Left cardiac atrium (tissue), 4 donors: ENCODE data around the gene ZSCAN5A. TPM values are rescaled to one million over a fixed set of nuclear protein-coding genes. Genes with fewer than 3 reads are reported as not detected.
"Not testable (repeated sequence)": the region's sequence is repeated elsewhere in the genome, so short reads cannot be mapped to it uniquely, and the experiment has no call there.

ENCODE experiments used
- ATAC-seq, 2 donors: fragments of 200-7000 bp; cut with Tn5 transposase; one replicate each; pipeline ENCODE4 v1.9.1; 2020; ENCODE audit warnings: mild to moderate bottlenecking in 2 of 2, moderate library complexity in 2 of 2
- DNase-seq: peaks from one replicate; pipeline ENCODE4 v3.0.0-alpha.2; 2020
- intact Hi-C, 2 donors: fragments of 100-400 bp; cut with DNase I; formaldehyde crosslinking; loops; one replicate each; pipeline versions ENCODE4 v1.14.1 to v1.15.1; 2022 to 2023
- total RNA-seq, 2 donors: library from RNA; stranded (reverse); fragmentation: NEBNext Ultra II Directional; extraction: Animal tissue kit (Norgen Biotek cat#: 25700); gene quantifications; one replicate each; pipeline ENCODE4 v1.2.1, GENCODE V29; 2021
- donor health status: DM: no; HTN: yes; CAD: no.
- donor health status: DM: no; HTN: yes; CAD: no; lungs with severe emphysema.
- donor health status: DM: yes; HTN: yes; CAD: no.
- donor health status: Dilated cardiomyopathy.

ZSCAN5A gene
- total RNA-seq, 2 donors from 2014 or later: 16.4 to 18.4 TPM

DNA sequence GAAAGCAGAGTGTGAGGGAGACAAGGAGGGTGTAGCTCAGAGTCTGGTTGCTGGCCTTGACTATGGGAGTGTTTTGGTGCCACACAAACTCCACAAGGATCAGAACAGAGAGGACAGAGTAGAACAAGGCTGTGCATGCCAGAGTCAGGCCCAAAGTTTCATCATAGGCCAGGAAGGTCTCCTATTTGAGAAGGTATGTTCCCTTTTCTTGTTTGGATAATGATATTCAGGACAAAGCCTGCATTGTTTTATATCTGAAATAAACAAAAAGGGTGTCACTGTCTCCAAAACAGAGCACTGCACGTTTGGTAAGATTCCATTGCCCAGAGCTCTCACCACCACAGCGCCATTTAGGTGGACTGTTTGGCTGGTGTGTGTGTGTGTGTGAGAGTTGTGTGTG lies 3.1 kb upstream of the ZSCAN5A start:
- no peak for DNase-seq
- ATAC-seq: no peak
- intact Hi-C loops: no loop called here

DNA sequence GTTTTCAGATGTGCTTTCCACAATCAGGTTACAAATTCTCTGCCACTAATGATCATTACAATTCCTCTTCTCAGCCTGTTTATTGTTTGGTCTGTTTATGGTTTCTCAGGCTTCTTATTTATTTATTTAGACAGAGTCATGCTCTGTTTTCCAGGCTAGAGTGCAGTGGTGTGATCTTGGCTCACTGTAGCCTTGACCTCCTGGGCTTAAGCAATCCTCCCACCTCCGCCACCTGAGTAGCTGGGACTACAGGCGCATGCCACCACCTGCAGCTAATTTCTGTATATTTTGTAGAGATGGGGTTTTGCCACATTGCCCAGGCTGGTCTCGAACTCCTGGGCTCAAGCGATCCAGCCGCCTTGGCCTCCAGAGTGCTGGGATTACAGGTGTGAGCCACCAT lies 2.1 kb upstream of the ZSCAN5A start:
- ATAC-seq (no peak), DNase-seq (no peak)
- intact Hi-C loops: no loop called here

DNA sequence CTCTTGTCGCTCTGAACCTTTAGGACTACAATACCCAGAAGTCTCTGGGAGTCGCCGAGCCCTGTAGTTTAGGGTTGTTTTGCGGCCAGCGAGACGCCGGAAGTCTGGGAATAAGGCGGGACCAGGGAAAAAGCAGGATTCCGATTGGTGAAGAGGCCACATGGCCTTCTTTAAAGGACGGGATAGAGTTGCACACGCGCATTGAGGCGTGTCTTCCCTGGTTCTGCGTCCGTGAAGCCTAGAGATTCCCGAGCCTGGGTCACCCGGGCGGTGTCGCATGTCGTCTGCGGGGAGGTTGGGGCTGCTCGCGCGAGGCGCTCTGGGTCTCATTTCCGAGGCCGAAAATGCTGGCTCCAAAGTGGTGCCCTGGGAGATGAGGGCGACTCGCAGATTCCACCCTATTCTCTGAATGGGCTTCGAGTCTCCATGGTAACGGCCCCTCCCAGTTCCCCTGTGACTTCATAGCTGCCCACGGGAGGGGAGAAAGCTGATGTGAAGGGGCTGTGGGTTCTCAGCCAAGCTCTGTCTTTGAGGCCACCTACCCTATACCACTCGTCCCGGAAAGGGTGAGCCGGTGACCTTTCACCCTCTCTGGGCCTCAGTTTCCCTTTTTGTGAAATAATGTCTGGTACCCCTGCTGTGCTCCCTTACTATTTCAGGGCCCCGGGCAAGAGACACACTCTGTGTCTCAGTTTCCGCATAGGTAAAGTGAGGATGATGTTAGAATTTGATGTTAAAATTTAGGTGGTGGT lies 614 bp upstream of the ZSCAN5A start:
- intact Hi-C loops: no loop called here

DNA sequence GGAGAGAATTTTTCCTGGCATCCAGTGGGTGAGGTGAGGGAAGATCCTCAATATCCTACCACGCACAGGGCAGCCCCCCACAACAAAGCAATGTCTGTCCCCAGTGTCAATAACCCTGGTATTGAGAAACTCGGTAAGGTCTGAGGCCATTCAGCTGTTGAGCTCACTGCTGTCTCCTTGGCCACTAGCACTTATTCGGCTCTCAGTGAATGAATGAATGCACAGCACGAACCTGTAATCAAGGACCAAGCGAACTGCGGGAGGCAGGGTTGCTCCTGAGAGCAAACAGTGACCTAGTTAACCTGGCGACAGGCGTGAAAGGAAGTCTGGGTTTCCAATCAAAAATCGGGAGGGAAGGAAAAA lies 640 bp downstream of the ZSCAN5A start:
- no peak for DNase-seq
- intact Hi-C loops: no loop called here
- ATAC-seq: peak in 1 of 2 donors; percentile 2

More for the DNA sequence above, 614 bp upstream of the ZSCAN5A start:
- ATAC-seq (peak; percentile 94 to 97), DNase-seq (peak; percentile 94)

DNA sequence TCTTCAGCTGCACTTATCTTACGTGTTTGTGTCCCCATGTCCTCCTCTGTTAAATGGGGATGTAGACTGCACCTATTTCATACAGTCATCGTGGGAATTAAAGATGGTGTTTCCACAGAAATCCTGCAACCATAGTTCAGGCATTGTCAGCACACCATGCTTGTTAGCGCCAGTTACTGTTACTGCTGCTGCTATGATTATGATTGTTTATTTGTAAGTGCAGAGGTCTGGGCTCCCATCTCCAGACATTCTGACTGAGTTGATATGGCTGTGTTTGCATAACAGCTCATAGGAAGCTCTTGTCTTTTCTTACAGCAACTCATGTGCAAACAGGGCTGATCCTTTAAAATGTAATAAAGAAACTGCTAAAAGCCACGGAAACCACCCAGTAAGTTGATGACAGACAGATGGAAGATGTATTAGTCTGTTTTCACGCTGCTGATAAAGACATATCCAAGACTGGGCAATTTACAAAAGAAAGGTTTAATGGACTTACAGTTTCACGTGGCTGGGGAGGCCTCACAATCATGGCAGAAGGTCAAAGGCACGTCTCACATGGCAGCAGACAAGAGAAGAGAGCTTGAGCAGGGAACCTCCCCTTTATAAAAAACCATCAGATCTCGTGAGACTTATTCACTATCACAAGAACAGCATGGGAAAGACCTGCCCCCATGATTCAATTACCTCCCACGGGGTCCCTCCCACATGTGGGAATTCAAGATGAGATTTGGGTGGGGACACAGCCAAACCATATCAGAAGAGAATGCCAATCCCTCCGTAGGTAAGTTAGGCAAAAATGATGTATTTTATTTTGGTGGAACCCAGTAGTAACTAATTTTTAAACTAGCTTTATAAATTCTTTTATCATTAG lies 1.6 kb downstream of the ZSCAN5A start:
- intact Hi-C loops: no loop called here
- DNase-seq (no peak), ATAC-seq (no peak)

DNA sequence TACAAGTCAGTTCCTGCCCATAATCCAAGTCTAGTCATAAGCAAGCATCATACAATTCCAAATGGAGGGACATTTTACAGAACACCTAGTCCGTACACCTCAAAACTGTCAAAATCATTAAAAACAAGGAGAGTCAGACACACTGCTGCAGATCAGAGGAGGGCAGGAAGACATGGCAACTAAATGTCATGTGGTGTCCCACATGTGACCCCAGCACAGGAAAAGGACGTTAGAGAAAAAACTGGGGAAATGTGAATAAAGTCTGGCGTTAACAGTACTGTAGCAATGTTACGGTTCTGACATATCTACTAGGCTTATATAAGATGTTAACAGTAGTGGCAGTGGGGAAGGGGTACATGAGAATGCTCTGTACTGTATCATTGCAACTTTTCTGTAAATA lies 2.3 kb downstream of the ZSCAN5A start:
- no peak for DNase-seq
- intact Hi-C loops: no loop called here
- no peak for ATAC-seq

DNA sequence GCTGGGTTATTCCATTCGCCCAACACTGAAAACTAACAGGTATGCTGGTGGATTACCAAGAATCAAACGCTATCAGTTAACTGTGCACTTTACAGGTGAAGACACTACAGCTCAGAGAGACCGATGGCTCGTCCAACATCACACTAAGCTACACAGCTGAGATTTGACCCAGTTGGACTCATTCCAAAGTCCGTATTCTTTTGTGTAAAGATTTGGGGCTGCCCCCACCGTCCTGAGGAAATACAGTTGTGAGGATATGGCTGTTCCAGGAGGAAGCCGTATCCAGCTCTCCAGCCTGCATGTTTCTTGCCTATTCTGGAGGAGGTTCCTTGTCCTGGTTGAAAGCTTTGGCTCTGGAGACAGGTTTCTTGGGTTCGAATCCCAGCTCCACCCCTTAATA lies 4.2 kb downstream of the ZSCAN5A start:
- intact Hi-C loops: no loop called here
- no peak for DNase-seq
- ATAC-seq: no peak

DNA sequence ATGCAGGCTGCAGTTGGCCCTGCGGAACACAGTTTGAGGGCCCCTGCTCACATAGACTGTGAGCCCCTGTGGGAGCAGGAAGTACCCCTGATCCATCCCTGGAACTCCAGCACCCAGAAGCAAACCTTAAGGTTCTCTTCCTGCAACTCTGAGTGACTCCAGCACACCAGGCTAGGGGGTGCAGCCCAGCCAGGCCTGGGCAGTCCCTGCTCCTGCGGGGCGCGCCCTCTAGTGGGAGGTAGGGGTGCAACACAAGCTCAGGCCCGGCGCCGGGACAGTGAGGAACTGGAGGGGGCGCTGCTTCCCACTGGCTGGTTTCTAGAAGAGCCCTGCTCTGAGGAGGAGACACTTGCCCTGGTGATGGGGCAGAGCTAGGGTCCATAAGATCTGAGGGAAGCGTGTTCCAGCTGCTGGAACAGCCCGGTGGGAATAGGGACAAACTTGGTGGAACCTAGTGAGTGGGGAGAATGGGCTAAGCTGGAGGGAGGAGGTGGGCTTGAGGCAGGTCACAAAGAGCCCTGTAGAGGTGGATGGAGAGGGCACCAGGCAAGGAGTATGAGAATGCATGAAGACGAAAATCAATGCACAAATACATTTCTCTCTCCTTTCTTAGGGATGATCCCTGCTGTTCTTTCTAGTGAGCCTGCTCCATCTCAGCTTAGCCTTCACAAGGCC lies 5.0 kb downstream of the ZSCAN5A start:
- DNase-seq (peak; percentile 58), ATAC-seq (peak in 1 of 2 donors; percentile 12)
- intact Hi-C loops: no loop called here

DNA sequence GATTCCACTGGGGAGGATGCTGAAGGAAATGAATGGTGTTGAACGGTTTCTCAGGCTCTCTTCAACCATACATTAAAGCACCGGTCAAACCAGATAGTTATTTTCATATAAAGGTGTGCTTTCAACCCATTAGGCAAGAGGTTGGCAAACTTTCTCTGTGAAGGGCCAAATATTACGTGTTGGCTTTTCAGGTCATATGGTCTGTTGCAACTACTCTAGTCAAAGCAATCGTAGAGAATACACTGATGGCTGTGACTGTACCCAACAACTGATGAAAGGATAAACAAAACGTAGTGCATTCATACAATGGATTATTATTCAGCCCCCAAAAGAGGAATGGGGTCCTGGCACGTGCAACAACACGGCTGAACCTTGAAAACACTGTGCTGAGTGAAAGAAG lies 5.8 kb downstream of the ZSCAN5A start:
- intact Hi-C loops: no loop called here
- no peak for ATAC-seq

DNA sequence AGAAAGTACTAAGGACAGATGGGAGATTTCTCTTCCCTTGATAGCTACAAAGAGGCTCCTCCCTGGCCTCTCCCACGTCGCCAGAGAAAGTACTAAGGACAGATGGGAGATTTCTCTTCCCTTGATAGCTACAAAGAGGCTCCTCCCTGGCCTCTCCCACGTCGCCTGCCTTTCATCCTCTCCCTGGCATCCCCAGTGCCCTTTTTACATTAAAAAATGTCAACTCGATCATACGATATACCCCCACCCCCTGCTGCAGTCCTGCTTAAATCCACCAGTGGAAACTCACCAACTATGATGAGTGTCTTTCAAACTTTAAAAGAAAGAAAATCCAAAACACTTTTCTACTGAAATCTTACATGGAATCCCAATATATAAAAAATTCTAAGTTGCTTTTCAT lies 7.6 kb downstream of the ZSCAN5A start:
- DNase-seq, ATAC-seq, intact Hi-C loops: not testable (repeated sequence)

More for the DNA sequence above, 5.8 kb downstream of the ZSCAN5A start:
- no peak for DNase-seq

DNA sequence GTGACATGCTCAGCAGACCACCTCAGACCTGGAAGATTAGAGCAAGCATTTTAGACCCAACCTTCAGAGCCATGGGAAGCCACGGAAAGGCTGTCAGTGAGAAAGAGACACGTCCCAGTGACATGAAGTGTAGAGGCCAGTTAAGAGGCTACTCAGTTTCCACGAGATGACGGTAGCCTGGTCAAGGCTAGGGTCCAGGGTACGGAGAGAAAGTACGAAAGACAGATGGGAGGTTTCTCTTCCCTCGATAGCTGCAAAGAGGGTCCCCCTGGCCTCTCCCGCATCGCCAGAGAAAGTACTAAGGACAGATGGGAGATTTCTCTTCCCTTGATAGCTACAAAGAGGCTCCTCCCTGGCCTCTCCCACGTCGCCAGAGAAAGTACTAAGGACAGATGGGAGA lies 8.6 kb downstream of the ZSCAN5A start:
- ATAC-seq (no peak), DNase-seq (no peak)
- intact Hi-C loops: no loop called here

DNA sequence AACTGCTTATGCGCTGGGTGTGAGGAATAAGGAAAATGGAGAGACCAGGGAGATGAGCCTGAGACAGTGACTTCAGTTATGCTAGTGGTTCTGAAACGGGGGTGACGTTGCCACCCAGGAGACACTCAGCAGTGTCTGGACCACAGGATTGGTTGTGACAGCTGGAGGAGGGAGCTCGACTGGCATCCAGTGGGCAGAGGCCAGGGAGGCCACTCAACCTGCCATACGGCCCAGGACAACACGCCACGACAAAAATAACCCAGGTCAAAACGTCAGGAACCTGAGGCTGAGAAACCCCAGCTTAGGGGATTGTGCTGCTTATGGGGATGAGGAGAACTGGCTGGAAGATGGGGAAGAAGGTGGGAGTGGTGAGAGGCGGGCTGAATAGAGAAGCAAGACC lies 10.4 kb downstream of the ZSCAN5A start:
- DNase-seq (no peak), ATAC-seq (no peak)
- intact Hi-C loops: no loop called here

DNA sequence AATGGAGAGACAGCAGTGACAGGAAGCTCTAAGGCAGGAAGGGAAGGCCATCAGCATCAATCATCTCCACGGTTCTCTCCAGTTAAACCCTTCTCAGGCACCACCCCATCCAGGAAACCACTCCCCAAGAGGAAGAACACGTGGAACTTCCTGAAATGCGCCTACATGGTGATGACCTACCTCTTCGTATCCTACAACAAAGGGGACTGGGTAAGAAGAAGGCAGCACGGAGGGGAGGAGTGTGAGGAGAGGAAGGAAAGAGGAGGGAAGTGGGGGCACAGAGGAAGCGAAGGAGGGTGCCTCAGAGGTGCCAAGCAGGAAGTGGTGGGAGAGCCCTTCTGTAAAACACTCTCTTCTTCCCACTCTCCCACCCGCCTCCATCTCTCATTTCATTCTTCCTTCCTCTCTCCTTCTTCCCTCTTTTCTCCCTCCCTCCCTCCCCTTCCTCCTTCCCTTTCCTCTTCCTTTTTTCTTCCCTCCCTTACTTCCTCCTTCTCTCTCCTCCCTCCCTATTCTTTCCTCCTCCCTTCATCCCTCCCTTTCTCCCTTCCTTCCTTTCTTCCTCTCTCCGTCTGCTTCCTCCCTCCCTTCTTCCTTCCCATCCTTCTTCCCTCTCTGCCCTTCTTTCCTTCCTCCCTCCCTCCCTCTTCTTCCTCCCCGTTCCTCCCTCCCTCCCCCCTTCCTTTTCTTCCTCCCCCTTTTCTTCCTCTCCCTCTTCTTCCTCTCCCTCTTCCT lies 12.6 kb downstream of the ZSCAN5A start:
- intact Hi-C loops: no loop called here
- DNase-seq (no peak), ATAC-seq (no peak)

DNA sequence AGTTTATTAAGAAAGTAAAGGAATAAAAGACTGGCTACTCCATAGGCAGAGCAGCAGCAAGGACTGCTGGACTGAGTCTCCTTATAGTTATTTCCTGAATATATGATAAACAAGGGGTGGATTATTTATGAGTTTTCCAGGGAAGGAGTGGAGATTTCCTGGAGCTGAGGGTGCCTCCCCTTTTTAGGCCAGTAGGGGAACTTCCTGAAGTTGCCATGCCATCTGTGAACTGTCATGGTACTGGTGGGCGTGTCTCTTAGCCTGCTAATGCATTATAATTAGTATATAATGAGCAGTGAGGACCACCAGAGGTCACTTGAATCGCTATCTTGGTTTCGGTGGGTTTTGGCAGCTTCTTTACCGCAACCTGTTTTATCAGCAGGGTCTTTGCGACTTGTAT lies 13.5 kb downstream of the ZSCAN5A start:
- ATAC-seq (no peak), DNase-seq (no peak)
- intact Hi-C loops: no loop called here

DNA sequence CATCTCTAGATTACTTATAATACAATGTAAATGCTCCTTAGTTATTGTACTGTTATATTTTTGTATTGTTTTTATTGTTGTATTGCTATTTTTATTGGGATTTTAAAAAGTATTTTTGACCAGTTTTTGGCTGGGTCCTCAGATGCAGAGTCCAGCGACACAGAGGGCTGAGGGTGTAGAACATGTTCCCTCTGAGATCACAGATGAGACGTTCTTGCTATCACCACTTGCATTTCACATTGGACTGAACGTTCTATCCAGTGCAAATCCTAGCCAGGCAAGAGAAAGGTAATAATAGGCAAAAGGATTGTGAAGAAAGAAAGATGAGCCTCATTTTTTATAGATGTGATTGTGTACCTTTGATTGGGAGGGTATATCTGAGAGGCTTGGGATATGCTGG lies 15.0 kb downstream of the ZSCAN5A start:
- intact Hi-C loops: no loop called here
- DNase-seq (no peak), ATAC-seq (no peak)

DNA sequence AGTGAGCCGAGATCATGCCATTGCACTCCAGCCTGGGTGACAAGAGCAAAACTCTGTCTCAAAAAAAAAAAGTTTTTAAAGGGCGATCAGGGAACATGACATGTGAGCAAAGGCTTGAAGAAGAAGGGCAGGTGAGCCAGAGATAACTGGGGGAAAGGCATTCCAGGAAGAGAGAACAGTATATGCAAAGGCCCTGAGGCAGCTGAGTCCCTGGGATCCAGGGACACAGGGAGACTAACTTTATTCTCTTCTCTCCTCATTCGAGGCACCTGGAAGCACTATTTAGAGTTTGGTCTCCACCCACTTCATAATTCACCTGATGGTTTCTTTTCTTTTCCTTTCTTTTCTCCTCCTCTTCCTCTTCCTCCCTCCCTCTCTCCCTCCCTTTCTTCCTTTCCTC lies 17.6 kb downstream of the ZSCAN5A start:
- intact Hi-C loops: no loop called here
- ATAC-seq (no peak), DNase-seq (no peak)

DNA sequence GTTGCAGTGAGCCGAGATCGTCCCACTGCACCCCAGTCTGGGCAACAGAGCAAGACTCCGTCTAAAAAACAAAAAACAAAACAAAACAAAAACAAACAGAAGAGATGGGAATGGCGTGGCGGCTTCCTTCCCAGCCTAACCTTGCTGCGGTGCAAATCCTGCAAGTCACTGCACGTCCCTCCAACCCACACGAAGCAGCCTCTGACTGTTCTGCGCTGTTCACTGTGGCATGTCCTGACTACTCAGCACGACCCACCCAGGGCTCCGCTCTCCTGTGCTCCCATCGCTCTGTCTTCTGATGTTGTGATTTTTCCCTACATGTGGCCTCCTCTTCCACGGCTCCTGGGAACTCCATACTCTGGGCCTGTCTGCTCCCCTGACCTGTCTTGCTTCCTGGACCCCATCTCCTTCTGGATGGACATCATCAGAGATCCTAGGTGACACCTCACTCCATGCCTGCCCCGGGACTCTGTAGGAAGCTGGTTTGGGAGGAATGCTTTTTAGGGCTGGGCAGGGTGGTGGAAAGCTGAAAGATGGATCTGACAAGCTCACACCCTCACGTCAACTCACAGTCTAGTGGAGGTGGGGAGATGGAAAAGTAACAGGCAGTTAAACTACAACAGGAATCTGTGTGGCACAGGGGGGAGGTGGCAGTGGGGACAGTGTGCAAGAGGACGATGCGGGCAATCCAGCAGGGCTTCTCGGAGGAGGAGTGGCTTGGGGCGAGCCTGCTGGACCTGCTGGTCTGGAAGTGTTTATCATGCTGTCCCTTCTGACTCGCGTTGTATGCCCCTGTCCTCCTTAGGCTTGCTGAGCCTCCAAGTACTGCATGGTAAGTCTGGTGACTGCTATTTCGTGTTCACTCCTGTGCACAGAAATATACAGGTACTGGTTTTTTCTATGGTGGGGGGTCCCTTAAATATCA lies 18.8 kb downstream of the ZSCAN5A start:
- intact Hi-C loops: no loop called here
- DNase-seq (no peak), ATAC-seq (no peak)

DNA sequence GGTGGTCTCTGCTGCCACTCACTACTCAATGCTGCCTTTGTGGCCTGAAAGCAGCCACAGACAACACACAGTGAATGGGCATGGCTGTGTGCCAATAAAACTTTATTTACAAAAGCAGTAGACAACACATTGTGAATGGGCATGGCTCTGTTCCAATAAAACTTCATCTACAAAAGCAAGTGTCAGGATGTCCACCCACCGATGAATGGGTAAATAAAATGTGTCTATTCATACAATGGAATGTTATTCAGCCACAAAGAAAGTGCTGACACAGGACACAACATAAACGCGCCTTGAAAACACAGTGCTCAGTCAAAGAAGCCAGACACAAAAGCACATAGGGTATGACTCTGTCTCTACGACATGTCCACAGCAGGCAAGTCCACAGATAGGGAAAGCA lies 20.1 kb downstream of the ZSCAN5A start:
- no peak for ATAC-seq
- intact Hi-C loops: no loop called here
- no peak for DNase-seq
